Activated naive CD8-positive, alpha-beta T cell treated with anti-CD3 and anti-CD28 coated beads, Interleukin-2, amount 50 U/mL, for 24 hours (primary cell): ENCODE data around the gene MICALL1.

Source experiments
- ATAC-seq: fragments of 150-1000 bp; cut with Tn5 transposase; one replicate; pipeline ENCODE4 v1.10.0; 2021
- DNase-seq: peaks from one replicate; pipeline ENCODE4 v3.0.0; 2021
- H3K27ac Mint-ChIP-seq: one replicate; pipeline ENCODE4 v1.8.0; 2021; ENCODE audit warnings: mild to moderate bottlenecking, mixed read lengths
- H3K27me3 Mint-ChIP-seq: one replicate; pipeline ENCODE4 v1.8.0; 2021; ENCODE audit warnings: mixed read lengths
- H3K36me3 Mint-ChIP-seq: one replicate; pipeline ENCODE4 v1.8.0; 2021; ENCODE audit warnings: low read depth, mixed read lengths
- H3K4me1 Mint-ChIP-seq: one replicate; pipeline ENCODE4 v1.8.0; 2021; ENCODE audit warnings: mixed read lengths
- H3K4me3 Mint-ChIP-seq: one replicate; pipeline ENCODE4 v1.8.0; 2021; ENCODE audit warnings: mild to moderate bottlenecking, moderate library complexity, mixed read lengths
- H3K9me3 Mint-ChIP-seq: one replicate; pipeline ENCODE4 v1.8.0; 2021; ENCODE audit warnings: mixed read lengths

The MICALL1 gene, protein sequence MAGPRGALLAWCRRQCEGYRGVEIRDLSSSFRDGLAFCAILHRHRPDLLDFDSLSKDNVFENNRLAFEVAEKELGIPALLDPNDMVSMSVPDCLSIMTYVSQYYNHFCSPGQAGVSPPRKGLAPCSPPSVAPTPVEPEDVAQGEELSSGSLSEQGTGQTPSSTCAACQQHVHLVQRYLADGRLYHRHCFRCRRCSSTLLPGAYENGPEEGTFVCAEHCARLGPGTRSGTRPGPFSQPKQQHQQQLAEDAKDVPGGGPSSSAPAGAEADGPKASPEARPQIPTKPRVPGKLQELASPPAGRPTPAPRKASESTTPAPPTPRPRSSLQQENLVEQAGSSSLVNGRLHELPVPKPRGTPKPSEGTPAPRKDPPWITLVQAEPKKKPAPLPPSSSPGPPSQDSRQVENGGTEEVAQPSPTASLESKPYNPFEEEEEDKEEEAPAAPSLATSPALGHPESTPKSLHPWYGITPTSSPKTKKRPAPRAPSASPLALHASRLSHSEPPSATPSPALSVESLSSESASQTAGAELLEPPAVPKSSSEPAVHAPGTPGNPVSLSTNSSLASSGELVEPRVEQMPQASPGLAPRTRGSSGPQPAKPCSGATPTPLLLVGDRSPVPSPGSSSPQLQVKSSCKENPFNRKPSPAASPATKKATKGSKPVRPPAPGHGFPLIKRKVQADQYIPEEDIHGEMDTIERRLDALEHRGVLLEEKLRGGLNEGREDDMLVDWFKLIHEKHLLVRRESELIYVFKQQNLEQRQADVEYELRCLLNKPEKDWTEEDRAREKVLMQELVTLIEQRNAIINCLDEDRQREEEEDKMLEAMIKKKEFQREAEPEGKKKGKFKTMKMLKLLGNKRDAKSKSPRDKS

DNA sequence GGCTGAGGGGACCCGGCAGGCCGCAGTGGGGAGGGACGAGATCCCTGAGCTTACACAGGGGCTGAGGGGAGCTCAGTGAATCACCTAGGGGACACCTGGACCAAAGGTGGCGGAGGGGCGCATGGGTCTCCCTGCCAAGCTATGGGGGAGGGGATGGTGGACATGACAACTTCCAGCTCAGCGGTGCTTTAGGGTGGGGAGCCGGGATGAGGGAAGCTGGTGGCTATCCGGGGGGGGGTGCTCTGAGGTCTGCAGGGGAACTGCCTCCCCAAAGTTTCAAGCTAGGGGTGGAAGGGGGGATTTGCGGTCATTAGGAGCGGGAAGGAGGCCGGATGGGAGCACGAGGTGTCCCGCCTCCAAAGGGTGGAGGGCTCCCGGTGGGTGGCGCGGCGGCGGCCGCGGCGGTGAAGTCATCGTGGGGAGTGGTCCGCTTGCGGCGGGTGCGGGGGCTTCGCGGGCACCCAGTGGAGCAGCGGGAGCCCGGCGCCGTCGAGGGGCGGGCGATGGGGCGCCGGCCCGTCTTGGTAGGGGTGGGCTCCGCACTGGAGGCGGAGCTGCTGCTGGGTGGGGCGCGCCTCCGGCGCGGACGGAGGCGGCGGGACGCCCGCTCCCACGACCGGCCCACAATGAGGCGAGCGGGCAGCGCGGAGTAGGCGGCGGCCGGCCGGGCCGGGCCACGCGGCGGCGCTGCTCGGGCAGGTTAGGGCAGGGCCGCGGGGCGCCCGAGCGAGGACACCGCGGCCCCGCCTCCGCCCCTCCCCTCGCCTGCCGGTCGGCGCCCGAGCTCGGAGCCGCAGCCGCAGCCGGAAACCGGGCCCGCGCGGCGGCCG lies at the start of gene MICALL1:
TSS of gene MICALL1 (plus strand) at position 764 of the 830 bp plus-strand sequence. CDS start 126 bp downstream, outside the sequence.
- peaks cover 25% of the 10 kb centered on the region for H3K4me1 Mint-ChIP-seq

GRCh38 chr22:37860796-37861421 lies 45.2 kb upstream of the MICALL1 start:
- no peaks in the 10 kb centered on the region for H3K27me3 Mint-ChIP-seq
- H3K9me3 Mint-ChIP-seq: no peaks in the 10 kb centered on the region
- H3K4me1 Mint-ChIP-seq: peaks cover 6% of the 10 kb centered on the region
- H3K27ac Mint-ChIP-seq: no peak overlapping the region
- DNase-seq (no peak), ATAC-seq (no peak)
- no peak overlapping the region for H3K4me3 Mint-ChIP-seq
- peaks cover 67% of the 10 kb centered on the region for H3K36me3 Mint-ChIP-seq

More for the DNA sequence above, at the start of gene MICALL1:
- peak within 1 kb of the TSS; percentile 72 for H3K4me3 Mint-ChIP-seq
- no peaks in the 10 kb centered on the region for H3K9me3 Mint-ChIP-seq
- H3K27me3 Mint-ChIP-seq: no peaks in the 10 kb centered on the region
- peak within 1 kb of the TSS; percentile 77 for H3K27ac Mint-ChIP-seq
- no peaks in the 10 kb centered on the region for H3K36me3 Mint-ChIP-seq
- peak; percentile 73 for DNase-seq
- ATAC-seq: peak; percentile 81

- Mint-ChIP-seq H3K27me3 (no peaks in the 10 kb centered on the region), H3K27ac (no peak overlapping the region), H3K4me3 (no peak overlapping the region)
Measured at GRCh38 chr22:37862570-37863325, 43.3 kb upstream of the MICALL1 start.

GRCh38 chr22:37865510-37865909 lies 40.6 kb upstream of the MICALL1 start:
- Mint-ChIP-seq H3K36me3 (peaks cover 71% of the 10 kb centered on the region), H3K4me1 (peaks cover 6% of the 10 kb centered on the region), H3K27me3 (no peaks in the 10 kb centered on the region), H3K4me3 (no peak overlapping the region), H3K27ac (no peak overlapping the region), H3K9me3 (no peaks in the 10 kb centered on the region)
- no peak for DNase-seq
- ATAC-seq: no peak

More at GRCh38 chr22:37862570-37863325, 43.3 kb upstream of the MICALL1 start:
- no peaks in the 10 kb centered on the region for H3K9me3 Mint-ChIP-seq
- no peak for ATAC-seq
- peaks cover 6% of the 10 kb centered on the region for H3K4me1 Mint-ChIP-seq
- DNase-seq: no peak
- H3K36me3 Mint-ChIP-seq: peaks cover 71% of the 10 kb centered on the region

GRCh38 chr22:37870273-37870672 lies 35.8 kb upstream of the MICALL1 start:
- H3K36me3 Mint-ChIP-seq: peaks cover 59% of the 10 kb centered on the region
- no peak overlapping the region for H3K4me3 Mint-ChIP-seq
- H3K27ac Mint-ChIP-seq: no peak overlapping the region
- ATAC-seq: no peak
- no peaks in the 10 kb centered on the region for H3K4me1 Mint-ChIP-seq
- no peak for DNase-seq
- no peaks in the 10 kb centered on the region for H3K27me3 Mint-ChIP-seq
- H3K9me3 Mint-ChIP-seq: no peaks in the 10 kb centered on the region

DNA sequence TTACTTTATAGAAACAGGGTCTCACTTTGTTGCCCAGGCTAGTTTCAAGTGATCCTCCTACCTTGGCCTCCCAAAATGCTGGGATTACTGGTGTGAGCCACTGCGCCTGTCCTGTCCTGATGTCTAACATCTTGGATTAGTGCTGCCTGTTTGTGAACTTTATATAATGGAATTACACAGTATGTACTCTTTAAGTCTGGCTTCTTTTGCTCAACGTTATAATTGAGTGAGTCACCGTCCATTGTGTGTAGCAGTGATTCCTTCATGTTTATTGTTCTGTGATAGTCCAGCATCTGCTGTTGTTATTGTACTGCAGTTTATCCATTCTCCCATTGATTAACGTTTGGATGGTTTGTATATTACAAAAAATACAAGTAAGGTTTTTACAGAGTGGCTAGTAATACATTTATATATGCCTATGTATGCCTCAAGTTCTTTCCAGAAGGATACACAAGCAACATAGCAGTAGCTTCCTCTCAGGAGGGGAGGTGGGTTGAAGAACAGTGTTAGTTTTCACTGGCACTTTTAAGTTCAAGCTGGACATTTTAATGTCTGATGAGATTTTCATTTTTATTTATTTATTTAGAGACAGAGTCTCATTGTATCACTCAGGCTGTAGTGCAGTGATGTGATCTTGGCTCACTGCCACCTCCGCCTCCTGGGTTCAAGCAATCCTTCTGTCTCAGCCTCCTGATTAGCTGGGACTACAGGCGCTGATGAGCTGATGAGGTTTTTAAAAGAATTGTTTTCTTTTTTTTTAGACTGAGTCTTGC lies 25.2 kb upstream of the MICALL1 start:
- Mint-ChIP-seq H3K9me3 (no peaks in the 10 kb centered on the region), H3K27ac (no peak overlapping the region), H3K36me3 (peaks cover 54% of the 10 kb centered on the region), H3K27me3 (no peaks in the 10 kb centered on the region), H3K4me3 (no peak overlapping the region), H3K4me1 (peaks cover 2% of the 10 kb centered on the region)
- DNase-seq (no peak), ATAC-seq (no peak)

DNA sequence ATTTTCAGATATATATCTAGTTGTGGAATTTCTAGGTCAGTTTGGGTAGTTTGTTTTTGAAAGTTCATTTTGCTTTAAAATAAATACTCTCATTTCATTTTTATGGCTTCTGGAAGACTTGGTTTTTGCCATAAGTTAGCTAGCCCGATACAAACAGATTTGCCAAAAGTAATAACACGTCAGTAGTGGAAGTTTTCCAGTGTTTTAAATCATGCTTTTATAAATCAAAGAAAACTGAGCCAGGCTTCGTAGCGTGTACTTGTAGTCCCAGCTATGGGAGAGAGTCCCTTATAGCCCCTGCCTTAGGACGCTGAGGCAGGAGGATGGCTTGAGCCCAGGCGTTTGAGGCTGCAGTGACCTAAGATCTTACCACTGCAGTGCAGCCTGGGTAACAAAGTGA lies 21.7 kb upstream of the MICALL1 start:
- Mint-ChIP-seq H3K36me3 (peaks cover 56% of the 10 kb centered on the region), H3K4me3 (no peak overlapping the region), H3K4me1 (peaks cover 2% of the 10 kb centered on the region), H3K9me3 (no peaks in the 10 kb centered on the region), H3K27ac (no peak overlapping the region), H3K27me3 (no peaks in the 10 kb centered on the region)
- DNase-seq (no peak), ATAC-seq (no peak)

- Mint-ChIP-seq H3K36me3 (peaks cover 51% of the 10 kb centered on the region), H3K27ac (no peak overlapping the region), H3K4me3 (no peak overlapping the region), H3K4me1 (peaks cover 2% of the 10 kb centered on the region), H3K27me3 (no peaks in the 10 kb centered on the region), H3K9me3 (no peaks in the 10 kb centered on the region)
- ATAC-seq (no peak), DNase-seq (no peak)
Measured at GRCh38 chr22:37887584-37888378, 18.3 kb upstream of the MICALL1 start.

GRCh38 chr22:37891926-37892325 lies 14.2 kb upstream of the MICALL1 start:
- Mint-ChIP-seq H3K27ac (no peak overlapping the region), H3K9me3 (no peaks in the 10 kb centered on the region), H3K27me3 (no peaks in the 10 kb centered on the region), H3K4me1 (peaks cover 20% of the 10 kb centered on the region), H3K36me3 (peaks cover 35% of the 10 kb centered on the region), H3K4me3 (no peak overlapping the region)
- ATAC-seq (no peak), DNase-seq (no peak)

DNA sequence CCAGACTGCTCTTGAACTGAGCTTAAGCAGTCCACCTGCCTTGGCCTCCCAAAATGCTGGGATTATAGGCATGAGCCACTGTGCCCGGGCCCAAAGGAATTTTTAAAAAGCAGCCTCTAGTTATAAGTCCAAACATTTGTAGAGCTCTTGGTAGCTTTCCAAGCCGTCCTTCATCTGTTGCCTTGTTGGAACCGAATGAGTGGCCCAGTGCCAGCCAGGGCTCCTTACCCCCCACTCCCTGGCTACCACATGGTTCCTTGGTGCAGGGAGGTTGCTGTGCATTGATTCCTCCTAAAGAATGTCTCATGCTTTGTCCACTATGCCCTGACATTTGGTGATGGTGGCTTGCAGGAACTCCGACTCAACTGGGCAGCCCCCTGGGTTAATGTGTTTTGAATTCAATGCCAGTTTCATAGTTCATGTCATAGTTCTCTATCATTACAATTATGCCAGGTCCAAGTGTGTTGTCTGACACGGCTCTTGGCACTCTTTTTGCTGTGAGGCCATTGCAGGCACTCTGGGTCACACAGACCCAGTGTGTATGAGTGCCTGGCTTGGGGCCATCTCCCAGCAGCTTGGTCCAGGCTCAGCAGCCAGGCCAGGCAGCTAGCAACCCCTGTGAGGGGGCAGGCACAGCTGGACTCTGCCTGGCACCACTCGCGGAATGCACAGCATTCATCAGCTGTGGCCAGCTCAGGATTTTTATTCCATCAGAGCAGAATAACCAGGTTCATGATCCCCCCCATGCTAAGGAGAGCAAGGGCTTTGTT lies 13.3 kb upstream of the MICALL1 start:
- Mint-ChIP-seq H3K4me1 (peaks cover 20% of the 10 kb centered on the region), H3K27ac (no peak overlapping the region)

GRCh38 chr22:37893583-37893983 lies 12.5 kb upstream of the MICALL1 start:
- no peak for DNase-seq
- no peak for ATAC-seq
- Mint-ChIP-seq H3K36me3 (peaks cover 21% of the 10 kb centered on the region), H3K27ac (peak overlapping the region; percentile 1), H3K27me3 (no peaks in the 10 kb centered on the region), H3K4me3 (no peak overlapping the region), H3K9me3 (no peaks in the 10 kb centered on the region), H3K4me1 (peaks cover 20% of the 10 kb centered on the region)

More for the DNA sequence above, 13.3 kb upstream of the MICALL1 start:
- ATAC-seq (no peak), DNase-seq (no peak)
- no peak overlapping the region for H3K4me3 Mint-ChIP-seq
- H3K27me3 Mint-ChIP-seq: no peaks in the 10 kb centered on the region
- no peaks in the 10 kb centered on the region for H3K9me3 Mint-ChIP-seq
- peaks cover 30% of the 10 kb centered on the region for H3K36me3 Mint-ChIP-seq
